ENCODE measurements around the gene WDR86. TPM values are rescaled to one million over a fixed set of nuclear protein-coding genes. Genes with fewer than 3 reads are reported as not detected.

WDR86 gene
- polyA plus RNA-seq, 1 donor (not counting 4 experiments of a cell fraction or from before 2014, with no cell fraction given), result not detected

DNA sequence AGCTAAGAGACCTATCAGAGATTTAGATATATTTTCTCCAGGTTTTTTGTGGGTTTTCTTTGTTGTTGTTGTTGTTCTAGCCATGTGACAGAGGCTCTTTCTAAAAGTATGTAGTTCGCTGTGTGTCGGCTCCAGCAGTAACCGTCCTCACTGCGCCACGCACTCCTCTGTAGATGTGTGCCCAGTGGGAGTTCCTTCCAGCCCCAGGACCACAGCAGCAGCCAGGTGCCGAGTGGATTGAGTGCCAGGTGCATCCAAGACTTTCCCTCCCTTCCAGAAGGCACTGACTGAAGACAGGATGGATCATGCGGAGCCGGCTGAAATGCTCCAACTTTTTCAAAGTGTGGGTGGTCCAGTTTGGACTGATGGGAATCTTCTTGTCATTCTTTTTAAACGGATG lies 31.8 kb downstream of the WDR86 start:
- no peak for TF ChIP-seq EZH2 (IDR thresholded peaks at IDR 0.05; ENCODE audit: low read length)
- TF ChIP-seq, protein P1, sequence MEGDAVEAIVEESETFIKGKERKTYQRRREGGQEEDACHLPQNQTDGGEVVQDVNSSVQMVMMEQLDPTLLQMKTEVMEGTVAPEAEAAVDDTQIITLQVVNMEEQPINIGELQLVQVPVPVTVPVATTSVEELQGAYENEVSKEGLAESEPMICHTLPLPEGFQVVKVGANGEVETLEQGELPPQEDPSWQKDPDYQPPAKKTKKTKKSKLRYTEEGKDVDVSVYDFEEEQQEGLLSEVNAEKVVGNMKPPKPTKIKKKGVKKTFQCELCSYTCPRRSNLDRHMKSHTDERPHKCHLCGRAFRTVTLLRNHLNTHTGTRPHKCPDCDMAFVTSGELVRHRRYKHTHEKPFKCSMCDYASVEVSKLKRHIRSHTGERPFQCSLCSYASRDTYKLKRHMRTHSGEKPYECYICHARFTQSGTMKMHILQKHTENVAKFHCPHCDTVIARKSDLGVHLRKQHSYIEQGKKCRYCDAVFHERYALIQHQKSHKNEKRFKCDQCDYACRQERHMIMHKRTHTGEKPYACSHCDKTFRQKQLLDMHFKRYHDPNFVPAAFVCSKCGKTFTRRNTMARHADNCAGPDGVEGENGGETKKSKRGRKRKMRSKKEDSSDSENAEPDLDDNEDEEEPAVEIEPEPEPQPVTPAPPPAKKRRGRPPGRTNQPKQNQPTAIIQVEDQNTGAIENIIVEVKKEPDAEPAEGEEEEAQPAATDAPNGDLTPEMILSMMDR (optimal IDR thresholded peaks at IDR 0.05 in 1 of 3, IDR thresholded peaks at IDR 0.05 in 1 of 3, conservative IDR thresholded peaks at IDR 0.05 in 1 of 3; ENCODE audit: extremely low read depth in 1 of 3, insufficient read depth in 2 of 3, low read length in 3 of 3), result no peak
- H3K27ac ChIP-seq (ENCODE audit: control insufficient read depth, insufficient read depth, low read length), result no peak overlapping the region
- peaks cover 25% of the 10 kb centered on the region for H3K27me3 ChIP-seq (ENCODE audit: control insufficient read depth, extremely low read depth, insufficient read depth, low read length)
- no peaks in the 10 kb centered on the region for H3K9me3 ChIP-seq (ENCODE audit: control insufficient read depth, low read depth, low read length)
- FAIRE-seq (no peak), DNase-seq (ENCODE audit: low read depth, low spot score) (no peak)
- no peak overlapping the region for H3K4me3 ChIP-seq (ENCODE audit: control insufficient read depth in 2 of 3, extremely low read depth in 1 of 3, insufficient read depth in 2 of 3, low read depth in 1 of 3, low read length in 3 of 3)
- no peak overlapping the region for H3K9ac ChIP-seq (ENCODE audit: control insufficient read depth, extremely low read depth, insufficient read depth, low read length)
- no peaks in the 10 kb centered on the region for H4K20me1 ChIP-seq (ENCODE audit: control insufficient read depth, extremely low read depth, insufficient read depth, low read length)
- dilution Hi-C loops (cut with MboI; ENCODE audit: extremely low pct_ligation_motif_present, low sequenced_read_pairs), result no loop called here
- H3K9me1 ChIP-seq (ENCODE audit: control insufficient read depth, extremely low read depth, insufficient read depth, low read length), result no peaks in the 10 kb centered on the region
- H3K4me1 ChIP-seq (ENCODE audit: control insufficient read depth, extremely low read depth, insufficient read depth, low read length), result peaks cover 2% of the 10 kb centered on the region
- H3K79me2 ChIP-seq (ENCODE audit: control insufficient read depth, insufficient read depth, low read length), result no peaks in the 10 kb centered on the region
- H3K4me2 ChIP-seq (ENCODE audit: control insufficient read depth, extremely low read depth, insufficient read depth, low read depth, low read length), result no peak overlapping the region
- no peak overlapping the region for H2AFZ ChIP-seq (ENCODE audit: control insufficient read depth, low read length)
- H3K36me3 ChIP-seq (ENCODE audit: control insufficient read depth in 2 of 2, extremely low read depth in 1 of 2, insufficient read depth in 2 of 2, low read length in 2 of 2), result peaks cover 3 to 17% of the 10 kb centered on the region in 2 experiments

DNA sequence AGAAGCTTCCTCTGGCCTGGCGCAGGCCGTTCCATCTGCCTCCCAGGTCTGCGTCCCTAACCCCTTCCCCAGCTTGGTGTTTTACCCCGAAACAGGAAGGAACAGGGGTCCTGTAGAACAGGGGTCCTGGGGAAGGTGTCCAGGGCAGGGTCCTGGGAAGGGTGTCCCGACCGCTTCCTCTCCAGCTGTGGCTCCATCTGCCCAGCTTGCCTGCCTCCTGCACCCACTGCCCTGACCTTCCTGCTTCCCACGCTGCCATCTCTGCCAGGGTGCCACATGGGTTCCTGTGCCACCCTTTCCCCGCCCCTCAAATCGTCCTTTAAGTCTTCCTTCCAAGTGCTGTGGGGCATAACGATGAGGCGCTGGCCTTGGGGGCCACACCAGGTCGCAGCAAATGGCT lies 32.4 kb downstream of the WDR86 start:
- Histone ChIP-seq H3K4me2 (ENCODE audit: control insufficient read depth, extremely low read depth, insufficient read depth, low read depth, low read length) (no peak overlapping the region), H3K4me3 (ENCODE audit: control insufficient read depth in 2 of 3, extremely low read depth in 1 of 3, insufficient read depth in 2 of 3, low read depth in 1 of 3, low read length in 3 of 3) (no peak overlapping the region), H3K9me1 (ENCODE audit: control insufficient read depth, extremely low read depth, insufficient read depth, low read length) (no peaks in the 10 kb centered on the region), H2AFZ (ENCODE audit: control insufficient read depth, low read length) (no peak overlapping the region), H3K27ac (ENCODE audit: control insufficient read depth, insufficient read depth, low read length) (no peak overlapping the region), H3K36me3 (ENCODE audit: control insufficient read depth in 2 of 2, extremely low read depth in 1 of 2, insufficient read depth in 2 of 2, low read length in 2 of 2) (peaks cover 3 to 22% of the 10 kb centered on the region in 2 experiments), H3K4me1 (ENCODE audit: control insufficient read depth, extremely low read depth, insufficient read depth, low read length) (peaks cover 2% of the 10 kb centered on the region), H3K79me2 (ENCODE audit: control insufficient read depth, insufficient read depth, low read length) (no peaks in the 10 kb centered on the region), H3K9ac (ENCODE audit: control insufficient read depth, extremely low read depth, insufficient read depth, low read length) (no peak overlapping the region), H3K27me3 (ENCODE audit: control insufficient read depth, extremely low read depth, insufficient read depth, low read length) (peaks cover 19% of the 10 kb centered on the region), H4K20me1 (ENCODE audit: control insufficient read depth, extremely low read depth, insufficient read depth, low read length) (no peaks in the 10 kb centered on the region), H3K9me3 (ENCODE audit: control insufficient read depth, low read depth, low read length) (no peaks in the 10 kb centered on the region)
- TF ChIP-seq, protein P1 (optimal IDR thresholded peaks at IDR 0.05 in 1 of 3, IDR thresholded peaks at IDR 0.05 in 1 of 3, conservative IDR thresholded peaks at IDR 0.05 in 1 of 3; ENCODE audit: extremely low read depth in 1 of 3, insufficient read depth in 2 of 3, low read length in 3 of 3), result no peak
- no peak for TF ChIP-seq EZH2 (IDR thresholded peaks at IDR 0.05; ENCODE audit: low read length)
- FAIRE-seq, result no peak
- dilution Hi-C loops (cut with MboI; ENCODE audit: extremely low pct_ligation_motif_present, low sequenced_read_pairs), result no loop called here
- no peak for DNase-seq (ENCODE audit: low read depth, low spot score)
